Kidney (tissue), 14 donors: Measurements from ENCODE around the gene LRRN2. TPM values are rescaled to one million over a fixed set of nuclear protein-coding genes. Genes with fewer than 3 reads are reported as not detected.

Source experiments
- DNase-seq, 5 donors: peaks; one replicate each; pipeline ENCODE4 v3.0.0-alpha.2; 2013 to 2020
- FAIRE-seq: peaks from 2 replicates; lab custom pipeline; 2012; peaks lifted over from hg19 to GRCh38; lab: Jason Lieb, UNC
- H3K27ac ChIP-seq, 2 donors: one replicate each; pipeline ENCODE4 v1.7.0; 2013; ENCODE audit warnings: low read depth in 2 of 2, low read length in 2 of 2, inconsistent platforms in 1 of 2
- H3K27me3 ChIP-seq: one replicate; pipeline ENCODE4 v1.7.1; 2013; ENCODE audit warnings: low read length, inconsistent platforms; ENCODE audit not compliant: control insufficient read depth, insufficient read depth
- H3K36me3 ChIP-seq, 3 donors: one replicate each; pipeline versions ENCODE4 v1.7.0 to v1.7.1; 2013; ENCODE audit warnings: low read length in 3 of 3, control low read depth in 1 of 3, inconsistent platforms in 1 of 3; ENCODE audit not compliant: insufficient read depth in 3 of 3, control insufficient read depth in 2 of 3
- H3K4me1 ChIP-seq, 3 donors: one replicate each; pipeline versions ENCODE4 v1.7.0 to v1.7.1; 2013; ENCODE audit warnings: low read length in 3 of 3, inconsistent platforms in 1 of 3, low read depth in 1 of 3; ENCODE audit not compliant: control insufficient read depth in 2 of 3, insufficient read depth in 2 of 3
- H3K4me3 ChIP-seq, 3 donors: one replicate each; pipeline versions ENCODE4 v1.7.0 to v1.8.1; 2013; ENCODE audit warnings: low read length in 3 of 3, control low read depth in 1 of 3, inconsistent platforms in 1 of 3
- H3K9ac ChIP-seq, 3 donors: one replicate each; pipeline versions ENCODE4 v1.7.0 to v1.7.1; 2013; ENCODE audit warnings: low read length in 3 of 3, control low read depth in 1 of 3, inconsistent platforms in 1 of 3
- H3K9me3 ChIP-seq, 3 donors: one replicate each; pipeline versions ENCODE4 v1.7.0 to v1.7.1; 2013; ENCODE audit warnings: low read length in 3 of 3, control low read depth in 1 of 3, inconsistent platforms in 1 of 3; ENCODE audit not compliant: control insufficient read depth in 2 of 3, insufficient read depth in 1 of 3
- intact Hi-C: fragments of 100-400 bp; cut with DNase I; formaldehyde crosslinking; loops from one replicate; pipeline ENCODE4 v1.11.1; 2022
- polyA plus RNA-seq: library from polyadenylated mRNA; stranded (reverse); fragments of 350-450 nt; fragmentation: Illumina TruSeq; extraction: RNeasy Lipid Tissue Mini Kit (QIAGEN cat#74804); gene quantifications from one replicate; pipeline ENCODE4 v1.2.3, GENCODE V29; 2014; ENCODE audit warnings: low read depth, low replicate concordance; ENCODE audit not compliant: insufficient read depth
- total RNA-seq: library from RNA; stranded (reverse); fragmentation: NEBNext Ultra II Directional; extraction: Animal tissue kit (Norgen Biotek cat#: 25700); gene quantifications from one replicate; pipeline ENCODE4 v1.2.1, GENCODE V29; 2021
- TF ChIP-seq, protein P1 (sequence below): IDR thresholded peaks from 3 replicates; pipeline ENCODE4 v1.5.1; 2012; ENCODE audit warnings: mild to moderate bottlenecking, moderate library complexity, borderline replicate concordance; ENCODE audit not compliant: insufficient read depth; ENCODE audit errors: extremely low read depth
- donor health status: control.
- donor health status: control.
- donor health status: control.
- donor health status: control.
- donor health status: control.
- donor health status: DM: yes; HTN: yes; CAD: no.
- donor health status: Normal renal cell carcinoma (clear cell type).

Gene LRRN2
- total and polyA plus RNA-seq, 2 donors from 2014 or later = 14.4 to 16.0 TPM

DNA sequence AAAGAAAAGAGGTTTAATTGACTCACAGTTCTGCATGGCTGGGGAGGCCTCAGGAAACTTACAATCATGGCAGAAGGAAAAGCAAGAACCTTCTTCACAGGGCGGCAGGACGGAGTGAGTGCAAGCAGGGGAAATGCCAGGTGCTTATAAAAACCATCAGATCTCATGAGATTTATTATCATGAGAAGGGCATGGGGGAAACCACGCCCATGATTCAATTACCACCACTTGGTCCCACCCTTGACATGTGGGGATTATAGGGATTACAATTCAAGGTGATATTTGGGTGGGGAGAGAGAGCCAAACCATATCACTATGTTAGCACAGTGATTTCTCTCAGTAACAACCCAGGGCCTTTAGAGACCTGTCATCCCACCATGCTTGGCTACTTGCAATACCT lies 39.9 kb downstream of the LRRN2 start:
- TF ChIP-seq, protein P1, sequence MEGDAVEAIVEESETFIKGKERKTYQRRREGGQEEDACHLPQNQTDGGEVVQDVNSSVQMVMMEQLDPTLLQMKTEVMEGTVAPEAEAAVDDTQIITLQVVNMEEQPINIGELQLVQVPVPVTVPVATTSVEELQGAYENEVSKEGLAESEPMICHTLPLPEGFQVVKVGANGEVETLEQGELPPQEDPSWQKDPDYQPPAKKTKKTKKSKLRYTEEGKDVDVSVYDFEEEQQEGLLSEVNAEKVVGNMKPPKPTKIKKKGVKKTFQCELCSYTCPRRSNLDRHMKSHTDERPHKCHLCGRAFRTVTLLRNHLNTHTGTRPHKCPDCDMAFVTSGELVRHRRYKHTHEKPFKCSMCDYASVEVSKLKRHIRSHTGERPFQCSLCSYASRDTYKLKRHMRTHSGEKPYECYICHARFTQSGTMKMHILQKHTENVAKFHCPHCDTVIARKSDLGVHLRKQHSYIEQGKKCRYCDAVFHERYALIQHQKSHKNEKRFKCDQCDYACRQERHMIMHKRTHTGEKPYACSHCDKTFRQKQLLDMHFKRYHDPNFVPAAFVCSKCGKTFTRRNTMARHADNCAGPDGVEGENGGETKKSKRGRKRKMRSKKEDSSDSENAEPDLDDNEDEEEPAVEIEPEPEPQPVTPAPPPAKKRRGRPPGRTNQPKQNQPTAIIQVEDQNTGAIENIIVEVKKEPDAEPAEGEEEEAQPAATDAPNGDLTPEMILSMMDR = no peak
- intact Hi-C loops = no loop called here
- Histone ChIP-seq H3K9me3 (no peaks in the 10 kb centered on the region), H3K4me1 (peaks cover 0 to 6% (median 5%) of the 10 kb centered on the region in 3 donors), H3K36me3 (no peaks in the 10 kb centered on the region), H3K27me3 (no peaks in the 10 kb centered on the region), H3K27ac (no peak overlapping the region), H3K4me3 (no peak overlapping the region), H3K9ac (no peak overlapping the region)
- no peak for DNase-seq
- FAIRE-seq = no peak

DNA sequence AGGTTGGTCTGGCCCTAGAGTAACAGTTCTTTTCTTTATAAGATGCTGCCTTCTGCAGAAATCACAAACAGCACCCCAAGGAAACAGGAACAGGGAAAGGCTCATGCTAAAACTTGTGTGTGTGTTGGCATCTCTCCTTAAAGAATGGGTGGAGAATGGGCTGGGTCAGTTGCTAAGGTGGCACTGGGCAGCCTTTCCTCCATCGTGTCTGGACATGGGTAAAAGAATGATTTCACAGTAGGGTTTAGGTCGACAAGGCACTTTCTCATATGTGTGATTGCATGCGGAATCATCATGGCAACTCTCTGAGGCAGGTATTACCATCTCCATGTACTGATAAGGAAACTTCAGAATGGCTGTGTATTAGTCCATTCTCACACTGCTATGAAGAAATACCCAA lies 40.3 kb downstream of the LRRN2 start:
- Histone ChIP-seq H3K27ac (no peak overlapping the region), H3K27me3 (no peaks in the 10 kb centered on the region), H3K4me3 (no peak overlapping the region), H3K4me1 (peaks cover 0 to 6% (median 5%) of the 10 kb centered on the region in 3 donors), H3K36me3 (no peaks in the 10 kb centered on the region), H3K9ac (no peak overlapping the region), H3K9me3 (no peaks in the 10 kb centered on the region)
- TF ChIP-seq, protein P1 = no peak
- FAIRE-seq (no peak), DNase-seq (no peak)
- intact Hi-C loops = no loop called here

DNA sequence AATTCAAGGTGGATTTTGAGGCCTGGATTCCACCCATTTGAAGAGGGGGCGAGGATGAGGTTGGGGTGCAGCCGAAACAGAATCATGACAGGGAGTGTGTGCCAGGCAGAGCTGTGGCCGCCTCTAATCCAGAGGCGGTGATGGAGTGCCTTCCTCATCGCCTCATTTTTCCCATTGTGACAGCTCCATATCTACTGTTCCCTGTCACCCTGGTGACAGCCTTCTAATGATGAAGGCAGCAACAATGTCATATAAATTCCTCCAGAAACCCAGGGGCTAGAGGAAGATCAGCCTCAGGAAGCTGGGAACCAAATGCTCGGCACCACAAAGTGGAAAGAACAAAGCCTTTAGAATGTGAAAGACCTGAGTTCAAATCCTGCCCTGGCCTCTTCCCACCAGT lies 42.0 kb downstream of the LRRN2 start:
- Histone ChIP-seq H3K4me1 (peaks cover 0 to 2% (median 0%) of the 10 kb centered on the region in 3 donors), H3K27ac (no peak overlapping the region), H3K9me3 (no peaks in the 10 kb centered on the region), H3K27me3 (no peaks in the 10 kb centered on the region), H3K4me3 (no peak overlapping the region), H3K9ac (no peak overlapping the region), H3K36me3 (no peaks in the 10 kb centered on the region)
- TF ChIP-seq, protein P1 = no peak
- intact Hi-C loops = no loop called here
- no peak for FAIRE-seq
- no peak for DNase-seq

DNA sequence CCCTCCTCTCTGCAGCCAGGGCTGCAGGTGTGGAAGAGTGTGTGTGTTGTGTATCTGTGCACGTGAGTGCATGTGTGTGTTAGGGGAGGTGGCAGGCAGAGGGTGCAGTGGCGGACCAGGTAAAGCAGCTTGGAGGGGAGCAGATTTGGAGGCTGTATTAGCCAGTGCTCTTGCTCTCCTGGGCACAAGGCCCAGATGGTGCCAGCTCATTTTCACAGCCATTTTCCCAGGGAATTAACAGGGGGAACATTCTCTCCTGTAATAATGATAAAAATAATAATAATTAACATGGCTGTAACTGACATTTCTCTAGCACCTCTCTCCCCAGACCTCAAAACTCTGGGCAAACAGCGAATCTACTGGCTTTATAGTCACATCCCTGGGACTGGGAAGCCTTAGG lies 43.6 kb downstream of the LRRN2 start:
- intact Hi-C loops = no loop called here
- H3K9ac ChIP-seq = no peak overlapping the region
- H3K4me3 ChIP-seq = no peak overlapping the region
- TF ChIP-seq, protein P1 = no peak
- H3K4me1 ChIP-seq = peaks cover 3 to 11% (median 7%) of the 10 kb centered on the region in 3 donors
- H3K27ac ChIP-seq = no peak overlapping the region
- no peaks in the 10 kb centered on the region for H3K9me3 ChIP-seq
- H3K36me3 ChIP-seq = no peaks in the 10 kb centered on the region
- no peaks in the 10 kb centered on the region for H3K27me3 ChIP-seq
- no peak for DNase-seq
- no peak for FAIRE-seq
